CD14-positive monocyte (primary cell): ENCODE measurements around the gene PTPRQ. TPM values are rescaled to one million over a fixed set of nuclear protein-coding genes. Genes with fewer than 3 reads are reported as not detected.
"Not testable (repeated sequence)": the region's sequence is repeated elsewhere in the genome, so short reads cannot be mapped to it uniquely, and the experiment has no call there.

Experiments
- DNase-seq, 3 donors: peaks; one replicate each; pipeline ENCODE4 v3.0.0-alpha.2; 2011 to 2022
- H2AFZ ChIP-seq: 2 replicates; pipeline ENCODE4 v1.6.0; 2012; ENCODE audit warnings: mild to moderate bottlenecking, low read depth, low read length, inconsistent platforms; ENCODE audit not compliant: insufficient read depth, poor library complexity, severe bottlenecking
- H3K27ac ChIP-seq, 2 donors: 1 replicate in 1 of 2; 2 replicates in 1 of 2; pipeline ENCODE4 v1.5.1; 2012 to 2013; ENCODE audit warnings: low read length in 2 of 2, control low read depth in 1 of 2, inconsistent platforms in 1 of 2, low read depth in 1 of 2, mild to moderate bottlenecking in 1 of 2
- H3K27me3 ChIP-seq, 2 donors: one replicate each; pipeline versions ENCODE4 v1.6.0 to v1.6.1; 2011 to 2013; ENCODE audit warnings: low read length in 2 of 2; ENCODE audit not compliant: control insufficient read depth in 2 of 2, insufficient read depth in 2 of 2
- H3K36me3 ChIP-seq, 2 donors: replicated peaks in 1 of 2; 1 replicate in 1 of 2; 2 replicates in 1 of 2; pipeline versions ENCODE4 v1.5.1 to v1.6.1; 2012 to 2013; ENCODE audit warnings: low read length in 2 of 2, control low read depth in 1 of 2, inconsistent platforms in 1 of 2, mild to moderate bottlenecking in 1 of 2; ENCODE audit not compliant: insufficient read depth in 2 of 2, control insufficient read depth in 1 of 2
- H3K4me1 ChIP-seq, 2 donors: 1 replicate in 1 of 2; 2 replicates in 1 of 2; pipeline versions ENCODE4 v1.5.1 to v1.6.1; 2012 to 2013; ENCODE audit warnings: low read length in 2 of 2, control low read depth in 1 of 2, inconsistent platforms in 1 of 2, mild to moderate bottlenecking in 1 of 2, moderate library complexity in 1 of 2; ENCODE audit not compliant: insufficient read depth in 2 of 2, control insufficient read depth in 1 of 2
- H3K4me2 ChIP-seq: replicated peaks from 2 replicates; pipeline ENCODE3; 2012; ENCODE audit warnings: low read length, moderate library complexity, mild to moderate bottlenecking; ENCODE audit not compliant: poor library complexity, severe bottlenecking; ENCODE audit errors: extremely low read depth
- H3K4me3 ChIP-seq, 3 experiments: fragments of 200-600 bp in 1 of 3; sonication (generic) in 1 of 3; replicated peaks in 1 of 3; 1 replicate in 2 of 3; 2 replicates in 1 of 3; pipeline ENCODE4 v1.5.1; 2011 to 2013; ENCODE audit warnings: low read length in 3 of 3, mild to moderate bottlenecking in 3 of 3, control low read depth in 2 of 3, low read depth in 2 of 3, inconsistent platforms in 1 of 3, moderate library complexity in 1 of 3
- H3K79me2 ChIP-seq: 2 replicates; pipeline ENCODE4 v1.6.0; 2012; ENCODE audit warnings: mild to moderate bottlenecking, control low read depth, inconsistent platforms, low read length, moderate library complexity; ENCODE audit not compliant: insufficient read depth
- H3K9ac ChIP-seq: 2 replicates; pipeline ENCODE4 v1.6.0; 2017; ENCODE audit warnings: low read length, mild to moderate bottlenecking; ENCODE audit not compliant: insufficient read depth, poor library complexity, severe bottlenecking
- H3K9me3 ChIP-seq, 2 donors: replicated peaks in 1 of 2; 1 replicate in 1 of 2; 2 replicates in 1 of 2; pipeline versions ENCODE4 v1.5.1 to v1.6.1; 2012 to 2013; ENCODE audit warnings: low read length in 2 of 2, control low read depth in 1 of 2; ENCODE audit not compliant: control insufficient read depth in 1 of 2, insufficient read depth in 1 of 2
- H4K20me1 ChIP-seq: 2 replicates; pipeline ENCODE4 v1.6.0; 2012; ENCODE audit warnings: mild to moderate bottlenecking, low read length, control low read depth, moderate library complexity; ENCODE audit not compliant: insufficient read depth
- H3K27ac Mint-ChIP-seq, 7 donors: one replicate each; pipeline ENCODE4 v1.8.0; 2020; ENCODE audit warnings: mild to moderate bottlenecking in 7 of 7, mixed read lengths in 7 of 7, moderate library complexity in 6 of 7, inconsistent platforms in 2 of 7
- H3K27me3 Mint-ChIP-seq, 3 donors: one replicate each; pipeline ENCODE4 v1.8.0; 2021 to 2022; ENCODE audit warnings: low read depth in 3 of 3, mild to moderate bottlenecking in 3 of 3, mixed read lengths in 3 of 3, moderate library complexity in 3 of 3, inconsistent platforms in 1 of 3
- H3K36me3 Mint-ChIP-seq, 2 donors: one replicate each; pipeline ENCODE4 v1.8.0; 2020; ENCODE audit warnings: mixed read lengths in 2 of 2, inconsistent platforms in 1 of 2, mild to moderate bottlenecking in 1 of 2
- H3K4me1 Mint-ChIP-seq: one replicate; pipeline ENCODE4 v1.8.0; 2020; ENCODE audit warnings: mild to moderate bottlenecking, mixed read lengths
- H3K4me3 Mint-ChIP-seq, 2 donors: one replicate each; pipeline ENCODE4 v1.8.0; 2020; ENCODE audit warnings: mild to moderate bottlenecking in 2 of 2, mixed read lengths in 2 of 2, moderate library complexity in 1 of 2
- H3K9me3 Mint-ChIP-seq, 7 donors: one replicate each; pipeline ENCODE4 v1.8.0; 2020 to 2022; ENCODE audit warnings: mixed read lengths in 7 of 7, mild to moderate bottlenecking in 6 of 7, moderate library complexity in 6 of 7, inconsistent platforms in 2 of 7
- WGBS: methylation state at CpG from one replicate; pipeline ENCODE4 v1.1.5; 2013; ENCODE audit warnings: missing lambda C conversion rate; ENCODE audit not compliant: insufficient coverage; 5-methylcytosine and 5-hydroxymethylcytosine counted together
- intact Hi-C, 2 donors: fragments of 100-400 bp; cut with micrococcal nuclease; formaldehyde crosslinking; loops; one replicate each; pipeline versions ENCODE4 v1.15.0 to v1.15.1; 2023
- polyA plus RNA-seq, 3 donors: library from polyadenylated mRNA; depleted of rRNA in 1 of 3; unstranded in 2 of 3; stranded (reverse) in 1 of 3; fragments of 300-500 nt in 2 of 3; fragments of >200 nt in 1 of 3; fragmentation: Illumina TruSeq in 2 of 3; gene quantifications; 1 replicate in 2 of 3; 2 replicates in 1 of 3; pipeline ENCODE4 v1.2.3, GENCODE V29; 2012 to 2021
- TF ChIP-seq, protein P1 (sequence below): fragments of 200-600 bp; IDR thresholded peaks from one replicate; pipeline ENCODE4 v1.8.0; 2022; ENCODE audit warnings: antibody characterized with exemption, mild to moderate bottlenecking

PTPRQ gene
- polyA plus RNA-seq, 3 donors, result not detected

GRCh38 chr12:80472236-80472635 lies 28.2 kb downstream of the PTPRQ start:
- no peaks in the 10 kb centered on the region for H3K9me3 Mint-ChIP-seq
- no peaks in the 10 kb centered on the region for H3K9me3 ChIP-seq
- H3K36me3 ChIP-seq, result no peaks in the 10 kb centered on the region
- H3K4me3 Mint-ChIP-seq, result no peak overlapping the region
- TF ChIP-seq, protein P1, sequence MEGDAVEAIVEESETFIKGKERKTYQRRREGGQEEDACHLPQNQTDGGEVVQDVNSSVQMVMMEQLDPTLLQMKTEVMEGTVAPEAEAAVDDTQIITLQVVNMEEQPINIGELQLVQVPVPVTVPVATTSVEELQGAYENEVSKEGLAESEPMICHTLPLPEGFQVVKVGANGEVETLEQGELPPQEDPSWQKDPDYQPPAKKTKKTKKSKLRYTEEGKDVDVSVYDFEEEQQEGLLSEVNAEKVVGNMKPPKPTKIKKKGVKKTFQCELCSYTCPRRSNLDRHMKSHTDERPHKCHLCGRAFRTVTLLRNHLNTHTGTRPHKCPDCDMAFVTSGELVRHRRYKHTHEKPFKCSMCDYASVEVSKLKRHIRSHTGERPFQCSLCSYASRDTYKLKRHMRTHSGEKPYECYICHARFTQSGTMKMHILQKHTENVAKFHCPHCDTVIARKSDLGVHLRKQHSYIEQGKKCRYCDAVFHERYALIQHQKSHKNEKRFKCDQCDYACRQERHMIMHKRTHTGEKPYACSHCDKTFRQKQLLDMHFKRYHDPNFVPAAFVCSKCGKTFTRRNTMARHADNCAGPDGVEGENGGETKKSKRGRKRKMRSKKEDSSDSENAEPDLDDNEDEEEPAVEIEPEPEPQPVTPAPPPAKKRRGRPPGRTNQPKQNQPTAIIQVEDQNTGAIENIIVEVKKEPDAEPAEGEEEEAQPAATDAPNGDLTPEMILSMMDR, result no peak
- H3K4me3 ChIP-seq, result no peak overlapping the region
- H3K27ac Mint-ChIP-seq, result no peak overlapping the region
- no peaks in the 10 kb centered on the region for H3K36me3 Mint-ChIP-seq
- H3K79me2 ChIP-seq, result no peaks in the 10 kb centered on the region
- DNase-seq, result no peak
- intact Hi-C loops, result no loop called here
- peaks cover 0 to 1% (median 0%) of the 10 kb centered on the region in 3 donors for H3K27me3 Mint-ChIP-seq
- H3K27me3 ChIP-seq, result no peaks in the 10 kb centered on the region
- H3K27ac ChIP-seq, result no peak overlapping the region
- no peaks in the 10 kb centered on the region for H4K20me1 ChIP-seq
- H3K4me2 ChIP-seq, result no peak overlapping the region
- H2AFZ ChIP-seq, result no peak overlapping the region
- H3K4me1 ChIP-seq, result no peaks in the 10 kb centered on the region
- H3K9ac ChIP-seq, result no peak overlapping the region
- no peaks in the 10 kb centered on the region for H3K4me1 Mint-ChIP-seq

DNA sequence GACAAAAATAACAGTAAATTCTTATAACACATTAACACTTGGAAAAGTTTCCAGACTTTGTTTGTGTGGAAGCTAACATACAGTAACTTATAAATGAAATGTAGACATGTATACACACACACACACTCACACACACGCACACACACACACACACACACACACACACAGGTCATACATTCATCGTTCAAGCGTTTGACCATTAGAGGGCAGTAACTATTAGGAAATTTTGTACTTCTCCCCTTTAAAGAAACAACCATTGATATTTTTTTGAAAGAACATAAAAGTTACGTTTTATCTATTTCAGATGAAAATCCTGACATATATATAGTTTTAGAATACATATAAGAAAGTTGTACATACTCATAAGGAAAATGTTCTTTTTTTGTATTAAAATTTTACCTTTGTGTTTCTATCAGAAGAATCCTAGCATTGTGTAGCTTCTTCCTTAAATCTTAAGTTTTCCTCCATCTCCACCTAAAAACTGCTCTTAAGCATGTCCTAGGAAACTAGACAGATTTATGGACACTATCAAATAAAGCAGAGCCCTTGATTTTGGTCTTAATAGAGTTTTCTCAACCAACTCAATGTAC lies 29.0 kb downstream of the PTPRQ start:
- intact Hi-C loops, result no loop called here
- no peak overlapping the region for H3K9ac ChIP-seq
- TF ChIP-seq, protein P1, result peak; percentile 16

GRCh38 chr12:80477521-80478145 lies 33.6 kb downstream of the PTPRQ start:
- H3K36me3 ChIP-seq, H3K27me3 ChIP-seq, H3K27me3 Mint-ChIP-seq, H3K4me1 Mint-ChIP-seq, H3K4me2 ChIP-seq, H3K9ac ChIP-seq, H3K27ac Mint-ChIP-seq, H2AFZ ChIP-seq, H3K4me3 ChIP-seq, H4K20me1 ChIP-seq, H3K79me2 ChIP-seq, H3K9me3 ChIP-seq, H3K9me3 Mint-ChIP-seq, DNase-seq, H3K4me3 Mint-ChIP-seq, H3K27ac ChIP-seq, H3K4me1 ChIP-seq, intact Hi-C loops, H3K36me3 Mint-ChIP-seq: not testable (repeated sequence)
- 89% methylated on average over 15 of the region's 31 CpGs for WGBS

More for the DNA sequence above, 29.0 kb downstream of the PTPRQ start:
- WGBS, result no CpG with 5 or more reads among the region's 4 CpGs
- Histone ChIP-seq H2AFZ (no peak overlapping the region), H3K9me3 (no peaks in the 10 kb centered on the region), H3K27me3 (no peaks in the 10 kb centered on the region), H3K27ac (no peak overlapping the region), H3K79me2 (no peaks in the 10 kb centered on the region), H3K4me1 (no peaks in the 10 kb centered on the region), H4K20me1 (no peaks in the 10 kb centered on the region), H3K36me3 (no peaks in the 10 kb centered on the region), H3K4me3 (no peak overlapping the region), H3K4me2 (no peak overlapping the region)
- Mint-ChIP-seq H3K9me3 (no peaks in the 10 kb centered on the region), H3K4me1 (no peaks in the 10 kb centered on the region), H3K27me3 (peaks cover 0 to 2% (median 1%) of the 10 kb centered on the region in 3 donors), H3K4me3 (no peak overlapping the region), H3K36me3 (no peaks in the 10 kb centered on the region), H3K27ac (no peak overlapping the region)
- peak in 2 of 3 donors; percentile 3 to 13 for DNase-seq
